OCI-LY7 (cell line): ENCODE measurements around the gene TMEM207. TPM values are rescaled to one million over a fixed set of nuclear protein-coding genes. Genes with fewer than 3 reads are reported as not detected.
"Not testable (repeated sequence)": the region's sequence is repeated elsewhere in the genome, so short reads cannot be mapped to it uniquely, and the experiment has no call there.

Experiments used
- BruUV-seq: library from RNA; stranded (reverse); fragments of 400-500 nt; replicated peaks from 2 replicates; lab custom pipeline; 2021; lab: Mats Ljungman, UMichigan
- CTCF ChIA-PET: fragments of 300-600 bp; sonication (Branson Sonifier 250); formaldehyde crosslinking; loops from one replicate; lab custom pipeline; 2022; ENCODE audit warnings: antibody characterized with exemption; ENCODE audit not compliant: unreplicated experiment; lab: Charles Lee
- POLR2A ChIA-PET: fragments of 300-600 bp; sonication (Branson Sonifier 250); formaldehyde crosslinking; loops from one replicate; lab custom pipeline; 2022; ENCODE audit warnings: antibody characterized with exemption; lab: Charles Lee
- DNase-seq: peaks from one replicate; pipeline ENCODE4 v3.0.0-alpha.2; 2015; ENCODE audit warnings: low spot score
- H2AFZ ChIP-seq: fragments of 200-600 bp; sonication (generic), shearing (Covaris generic); 2 replicates; pipeline ENCODE4 v1.6.1; 2014; ENCODE audit warnings: mild to moderate bottlenecking, antibody characterized with exemption, low read length, moderate library complexity
- H3K27ac ChIP-seq: fragments of 200-600 bp; sonication (generic); 2 replicates; pipeline ENCODE4 v1.5.1; 2014; ENCODE audit warnings: mixed run types, low read depth, mild to moderate bottlenecking, moderate library complexity, low read length, inconsistent platforms; ENCODE audit not compliant: poor library complexity, severe bottlenecking
- H3K36me3 ChIP-seq: fragments of 200-600 bp; sonication (generic); 2 replicates; pipeline ENCODE4 v1.6.1; 2014; ENCODE audit warnings: mild to moderate bottlenecking, antibody characterized with exemption, low read length, moderate library complexity, mixed read lengths; ENCODE audit not compliant: insufficient read depth
- H3K4me1 ChIP-seq: fragments of 200-600 bp; sonication (generic); 2 replicates; pipeline ENCODE4 v1.5.1; 2014; ENCODE audit warnings: mild to moderate bottlenecking, low read length; ENCODE audit not compliant: insufficient read depth, poor library complexity, severe bottlenecking
- H3K4me2 ChIP-seq: fragments of 200-600 bp; sonication (generic); 2 replicates; pipeline ENCODE4 v1.6.1; 2014; ENCODE audit warnings: mild to moderate bottlenecking, low read length
- H3K4me3 ChIP-seq: fragments of 200-600 bp; sonication (generic); 2 replicates; pipeline ENCODE4 v1.5.1; 2014; ENCODE audit warnings: mild to moderate bottlenecking, low read depth, low read length; ENCODE audit not compliant: poor library complexity, severe bottlenecking
- H3K79me2 ChIP-seq: fragments of 200-600 bp; sonication (generic); 2 replicates; pipeline ENCODE4 v1.6.1; 2016; ENCODE audit warnings: low read depth, mild to moderate bottlenecking, low read length, moderate library complexity, mixed read lengths; ENCODE audit not compliant: insufficient read depth
- H3K9me2 ChIP-seq: fragments of 200-600 bp; sonication (generic); 2 replicates; pipeline ENCODE4 v1.6.1; 2016; ENCODE audit warnings: mild to moderate bottlenecking, low read length, mixed read lengths; ENCODE audit not compliant: insufficient read depth
- H3K9me3 ChIP-seq: fragments of 200-600 bp; sonication (generic); 2 replicates; pipeline ENCODE4 v1.6.1; 2014; ENCODE audit warnings: mild to moderate bottlenecking, mixed run types, low read length, mixed read lengths
- H4K20me1 ChIP-seq: fragments of 200-600 bp; sonication (generic); 2 replicates; pipeline ENCODE4 v1.6.1; 2014; ENCODE audit warnings: mild to moderate bottlenecking, antibody characterized with exemption, low read length, moderate library complexity, mixed read lengths; ENCODE audit not compliant: insufficient read depth
- CTCF ChIP-seq: fragments of 200-600 bp; sonication (generic); conservative IDR thresholded peaks from 2 replicates; pipeline ENCODE4 v1.5.1; 2014; ENCODE audit warnings: mild to moderate bottlenecking, antibody characterized with exemption, low read length, moderate library complexity, mixed read lengths
- EZH2phosphoT487 ChIP-seq: fragments of 200-600 bp; sonication (generic); IDR thresholded peaks from 2 replicates; pipeline ENCODE4 v1.6.1; 2018; ENCODE audit warnings: low read depth, borderline replicate concordance, mild to moderate bottlenecking, mixed run types, antibody characterized with exemption, low read length, moderate library complexity, mixed read lengths
- intact Hi-C: fragments of 100-400 bp; cut with micrococcal nuclease; formaldehyde crosslinking; loops from one replicate; pipeline ENCODE4 v1.10.0; 2022; ENCODE audit not compliant: unreplicated experiment
- total RNA-seq, 2 experiments: library from RNA; depleted of rRNA in 1 of 2; stranded (reverse); fragments of >200 nt in 1 of 2; shearing (Covaris generic) in 1 of 2; gene quantifications; 2 replicates each; pipeline ENCODE4 v1.2.3, GENCODE V29; 2014 to 2022

TMEM207 gene
- total RNA-seq, 2 experiments from 2014 or later = not detected

GRCh38 chr3:190481779-190482178 is 32.1 kb upstream of the TMEM207 start:
- no peak for DNase-seq
- no TSS peak for BruUV-seq
- no peak overlapping the region for H3K27ac ChIP-seq
- no peaks in the 10 kb centered on the region for H3K4me1 ChIP-seq
- no peak overlapping the region for H3K4me2 ChIP-seq
- intact Hi-C loops = no loop called here
- TF ChIP-seq CTCF (no peak), EZH2phosphoT487 (no peak)
- H3K79me2 ChIP-seq = no peaks in the 10 kb centered on the region
- H3K9me3 ChIP-seq = no peaks in the 10 kb centered on the region
- H4K20me1 ChIP-seq = no peaks in the 10 kb centered on the region
- H3K4me3 ChIP-seq = no peak overlapping the region
- H3K9me2 ChIP-seq = no peaks in the 10 kb centered on the region
- H2AFZ ChIP-seq = no peak overlapping the region
- H3K36me3 ChIP-seq = no peaks in the 10 kb centered on the region
- ChIA-PET CTCF (no interaction called here), POLR2A (no interaction called here)

- H3K4me3 ChIP-seq, H4K20me1 ChIP-seq, POLR2A ChIA-PET, CTCF ChIA-PET, H3K9me3 ChIP-seq, H3K9me2 ChIP-seq, H2AFZ ChIP-seq, DNase-seq, H3K4me1 ChIP-seq, H3K79me2 ChIP-seq, intact Hi-C loops, H3K4me2 ChIP-seq, H3K27ac ChIP-seq, BruUV-seq, H3K36me3 ChIP-seq: not testable (repeated sequence)
These were observed 23.6 kb upstream of the TMEM207 start for GRCh38 chr3:190473261-190473660.

GRCh38 chr3:190467922-190468321 is 18.2 kb upstream of the TMEM207 start:
- Histone ChIP-seq H3K27ac (no peak overlapping the region), H3K9me2 (no peaks in the 10 kb centered on the region), H3K4me1 (no peaks in the 10 kb centered on the region), H3K36me3 (no peaks in the 10 kb centered on the region), H3K79me2 (no peaks in the 10 kb centered on the region), H4K20me1 (0 out of 2 replicates have a peak, but pooled peaks cover 4% of the 10 kb centered on the region), H3K4me2 (no peak overlapping the region), H2AFZ (no peak overlapping the region), H3K9me3 (no peaks in the 10 kb centered on the region), H3K4me3 (no peak overlapping the region)
- intact Hi-C loops = no loop called here
- no peak for DNase-seq
- no TSS peak for BruUV-seq
- TF ChIP-seq EZH2phosphoT487 (no peak), CTCF (no peak)
- POLR2A ChIA-PET = interaction anchor here (0.6 kb wide), 1 partner anchor 289 kb away, joined by 3 read pairs; no protein-coding TSS in a partner anchor
- CTCF ChIA-PET = no interaction called here
